OCI-LY1 (cell line): ENCODE measurements around the gene FAM114A1.
A peak's percentile ranks its signal among the peaks of the same experiment; 100 is the strongest.

ENCODE experiments used
- H2AFZ ChIP-seq: fragments of 200-600 bp; sonication (generic), shearing (Covaris generic); 2 replicates; pipeline ENCODE4 v1.6.0; 2014; ENCODE audit warnings: antibody characterized with exemption, mild to moderate bottlenecking, low read length
- H3F3A ChIP-seq: fragments of 200-600 bp; sonication (generic), shearing (Covaris generic); 2 replicates; pipeline ENCODE4 v1.6.0; 2014; ENCODE audit warnings: mild to moderate bottlenecking, antibody characterized with exemption, low read length, moderate library complexity; ENCODE audit not compliant: insufficient read depth
- H3K27ac ChIP-seq: fragments of 200-600 bp; sonication (generic); 2 replicates; pipeline ENCODE4 v1.5.1; 2014; ENCODE audit warnings: low read length, mixed run types, mild to moderate bottlenecking, low read depth; ENCODE audit not compliant: poor library complexity, severe bottlenecking
- H3K27me3 ChIP-seq: fragments of 200-600 bp; sonication (generic); 2 replicates; pipeline ENCODE4 v1.6.0; 2014; ENCODE audit warnings: antibody characterized with exemption, mild to moderate bottlenecking, low read length, moderate library complexity; ENCODE audit not compliant: insufficient read depth
- H3K36me3 ChIP-seq: fragments of 200-600 bp; sonication (generic); 2 replicates; pipeline ENCODE4 v1.6.1; 2014; ENCODE audit warnings: mild to moderate bottlenecking, antibody characterized with exemption, low read length, moderate library complexity, mixed read lengths; ENCODE audit not compliant: insufficient read depth
- H3K4me1 ChIP-seq: fragments of 200-600 bp; sonication (generic); 2 replicates; pipeline ENCODE4 v1.5.1; 2014; ENCODE audit warnings: mild to moderate bottlenecking, low read length, moderate library complexity; ENCODE audit not compliant: insufficient read depth, severe bottlenecking
- H3K4me2 ChIP-seq: fragments of 200-600 bp; sonication (generic), shearing (Covaris generic); 2 replicates; pipeline ENCODE4 v1.6.1; 2014; ENCODE audit warnings: low read length
- H3K4me3 ChIP-seq: fragments of 200-600 bp; sonication (generic); 2 replicates; pipeline ENCODE4 v1.5.1; 2014; ENCODE audit warnings: low read length, low read depth, mild to moderate bottlenecking, mixed read lengths; ENCODE audit not compliant: poor library complexity, severe bottlenecking
- H3K79me2 ChIP-seq: fragments of 200-600 bp; shearing (Covaris generic); 2 replicates; pipeline ENCODE4 v1.6.1; 2016; ENCODE audit warnings: mixed run types, low read length, mixed read lengths; ENCODE audit not compliant: insufficient read depth
- H3K9ac ChIP-seq: fragments of 200-600 bp; sonication (generic), shearing (Covaris generic); 2 replicates; pipeline ENCODE4 v1.6.1; 2014; ENCODE audit warnings: mild to moderate bottlenecking, low read length, mixed read lengths
- H3K9me2 ChIP-seq: fragments of 200-600 bp; sonication (generic), shearing (Covaris generic); 2 replicates; pipeline ENCODE4 v1.6.1; 2014; ENCODE audit warnings: low read depth, mild to moderate bottlenecking, low read length, mixed read lengths
- H3K9me3 ChIP-seq: fragments of 200-600 bp; shearing (Covaris generic); 2 replicates; pipeline ENCODE4 v1.6.1; 2014; ENCODE audit warnings: low read length, mixed read lengths
- H4K20me1 ChIP-seq: fragments of 200-600 bp; sonication (generic), shearing (Covaris generic); 2 replicates; pipeline ENCODE4 v1.6.0; 2016; ENCODE audit warnings: mild to moderate bottlenecking, low read length; ENCODE audit not compliant: insufficient read depth
- EZH2 ChIP-seq: fragments of 200-600 bp; sonication (generic), shearing (Covaris generic); IDR thresholded peaks from 2 replicates; pipeline ENCODE4 v1.8.0; 2017; ENCODE audit warnings: borderline replicate concordance, mixed run types, mild to moderate bottlenecking, antibody characterized with exemption, low read length, moderate library complexity, mixed read lengths
- TF ChIP-seq, protein P1 (sequence below): fragments of 200-600 bp; sonication (generic), shearing (Covaris generic); IDR thresholded peaks from 2 replicates; pipeline ENCODE4 v1.5.1; 2017; ENCODE audit warnings: mild to moderate bottlenecking, antibody characterized with exemption, low read length, moderate library complexity, mixed read lengths

FAM114A1 gene

GRCh38 chr4:38867478-38868058 is at the start of gene FAM114A1:
FAM114A1 (plus strand) TSS chr4:38867806; CDS start chr4:38878079, 10,273 bp downstream.
- Histone ChIP-seq H4K20me1 (no peaks in the 10 kb centered on the region), H3F3A (no peaks in the 10 kb centered on the region), H3K79me2 (no peaks in the 10 kb centered on the region), H3K27ac (peak within 1 kb of the TSS; percentile 41), H3K4me2 (peak within 1 kb of the TSS; percentile 95), H3K27me3 (no peaks in the 10 kb centered on the region), H3K9ac (peak within 1 kb of the TSS; percentile 76), H3K9me2 (no peaks in the 10 kb centered on the region), H3K4me1 (peaks cover 27% of the 10 kb centered on the region), H2AFZ (peak within 1 kb of the TSS; percentile 4; the same call in 1 of the 2 replicates), H3K4me3 (peak within 1 kb of the TSS; percentile 78), H3K9me3 (no peaks in the 10 kb centered on the region), H3K36me3 (no peaks in the 10 kb centered on the region)
- no peak for TF ChIP-seq EZH2
- TF ChIP-seq, protein P1, sequence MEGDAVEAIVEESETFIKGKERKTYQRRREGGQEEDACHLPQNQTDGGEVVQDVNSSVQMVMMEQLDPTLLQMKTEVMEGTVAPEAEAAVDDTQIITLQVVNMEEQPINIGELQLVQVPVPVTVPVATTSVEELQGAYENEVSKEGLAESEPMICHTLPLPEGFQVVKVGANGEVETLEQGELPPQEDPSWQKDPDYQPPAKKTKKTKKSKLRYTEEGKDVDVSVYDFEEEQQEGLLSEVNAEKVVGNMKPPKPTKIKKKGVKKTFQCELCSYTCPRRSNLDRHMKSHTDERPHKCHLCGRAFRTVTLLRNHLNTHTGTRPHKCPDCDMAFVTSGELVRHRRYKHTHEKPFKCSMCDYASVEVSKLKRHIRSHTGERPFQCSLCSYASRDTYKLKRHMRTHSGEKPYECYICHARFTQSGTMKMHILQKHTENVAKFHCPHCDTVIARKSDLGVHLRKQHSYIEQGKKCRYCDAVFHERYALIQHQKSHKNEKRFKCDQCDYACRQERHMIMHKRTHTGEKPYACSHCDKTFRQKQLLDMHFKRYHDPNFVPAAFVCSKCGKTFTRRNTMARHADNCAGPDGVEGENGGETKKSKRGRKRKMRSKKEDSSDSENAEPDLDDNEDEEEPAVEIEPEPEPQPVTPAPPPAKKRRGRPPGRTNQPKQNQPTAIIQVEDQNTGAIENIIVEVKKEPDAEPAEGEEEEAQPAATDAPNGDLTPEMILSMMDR: no peak

- no peaks in the 10 kb centered on the region for H3K79me2 ChIP-seq
- no peak overlapping the region for H2AFZ ChIP-seq
- no peak overlapping the region for H3K4me3 ChIP-seq
- H3K4me1 ChIP-seq: peaks cover 47% of the 10 kb centered on the region
- no peaks in the 10 kb centered on the region for H3K27me3 ChIP-seq
- H4K20me1 ChIP-seq: no peaks in the 10 kb centered on the region
- peak overlapping the region; percentile 14; the same call in 1 of the 2 replicates for H3K4me2 ChIP-seq
- H3K27ac ChIP-seq: peak overlapping the region; percentile 47
- no peak overlapping the region for H3K9ac ChIP-seq
- H3K9me3 ChIP-seq: peaks cover 26% of the 10 kb centered on the region
- H3K9me2 ChIP-seq: no peaks in the 10 kb centered on the region
- no peaks in the 10 kb centered on the region for H3F3A ChIP-seq
- peaks cover 22% of the 10 kb centered on the region for H3K36me3 ChIP-seq
- TF ChIP-seq, protein P1: no peak
- no peak for TF ChIP-seq EZH2
These were observed 49.1 kb upstream of the FAM114A1 start for GRCh38 chr4:38818441-38818976.

GRCh38 chr4:38819569-38819968 is 48.0 kb upstream of the FAM114A1 start:
- Histone ChIP-seq H3K79me2 (no peaks in the 10 kb centered on the region), H3F3A (no peaks in the 10 kb centered on the region), H3K9me3 (peaks cover 22% of the 10 kb centered on the region), H3K4me1 (peaks cover 47% of the 10 kb centered on the region), H4K20me1 (no peaks in the 10 kb centered on the region), H3K27me3 (no peaks in the 10 kb centered on the region), H2AFZ (no peak overlapping the region), H3K36me3 (peaks cover 16% of the 10 kb centered on the region), H3K4me3 (no peak overlapping the region), H3K9ac (no peak overlapping the region), H3K27ac (no peak overlapping the region), H3K9me2 (no peaks in the 10 kb centered on the region), H3K4me2 (no peak overlapping the region)
- no peak for TF ChIP-seq EZH2
- TF ChIP-seq, protein P1: no peak
